Sigmoid colon (tissue), 4 donors: ENCODE measurements around the gene HSH2D.

ENCODE experiments used
- CTCF ChIP-seq, 4 experiments: fragments of 450-650 bp in 3 of 4; fragments of 200-600 bp in 1 of 4; IDR thresholded peaks; one replicate each; pipeline ENCODE4 v1.5.1; 2016 to 2019; ENCODE audit warnings: antibody characterized with exemption in 4 of 4, mild to moderate bottlenecking in 3 of 4, moderate library complexity in 2 of 4
- EP300 ChIP-seq, 4 donors: sonication (generic); formaldehyde crosslinking; IDR thresholded peaks; one replicate each; pipeline ENCODE4 v1.6.1; 2017; ENCODE audit warnings: antibody characterized with exemption in 4 of 4
- POLR2A ChIP-seq, 2 donors: fragments of 450-650 bp; IDR thresholded peaks; one replicate each; pipeline ENCODE4 v1.6.1; 2016; ENCODE audit warnings: antibody characterized with exemption in 2 of 2, mild to moderate bottlenecking in 2 of 2, moderate library complexity in 2 of 2

- no peak for TF ChIP-seq POLR2A (IDR thresholded peaks at IDR 0.05)
- no peak for TF ChIP-seq CTCF (IDR thresholded peaks at IDR 0.05)
- no peak for TF ChIP-seq EP300 (IDR thresholded peaks at IDR 0.05)
Observed at GRCh38 chr19:16154557-16154956, 11.1 kb downstream of the HSH2D start.
